GM18858 (cell line): ENCODE results near the gene MRPL34.
"Not testable (repeated sequence)": the region's sequence is repeated elsewhere in the genome, so short reads cannot be mapped to it uniquely, and the experiment has no call there.

Source experiments
- ATAC-seq: cut with Tn5 transposase; IDR thresholded peaks from one replicate; pipeline ENCODE4 v1.9.1; 2021; ENCODE audit not compliant: unreplicated experiment

The MRPL34 gene

GRCh38 chr19:17285415-17286135, 20.1 kb upstream of the MRPL34 start:
- no peak for ATAC-seq

DNA sequence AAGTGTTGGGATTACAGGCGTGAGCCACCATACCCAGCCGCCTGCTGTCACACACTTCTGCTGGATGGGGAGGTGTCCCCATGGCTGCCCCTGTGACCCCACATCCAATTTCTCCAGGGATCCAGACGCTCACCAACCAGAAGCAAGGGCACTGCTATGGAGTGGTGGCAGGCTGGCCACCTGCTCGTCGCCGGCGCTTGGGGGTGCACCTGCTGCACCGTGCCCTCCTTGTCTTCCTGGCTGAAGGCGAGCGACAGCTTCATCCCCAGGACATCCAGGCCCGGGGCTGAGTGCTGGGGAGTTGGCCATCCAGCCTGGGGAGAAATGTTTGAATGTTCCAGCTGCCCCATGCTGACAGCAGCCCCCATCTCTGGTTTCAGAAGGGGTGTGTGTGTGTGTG, 19.4 kb upstream of the MRPL34 start:
- no peak for ATAC-seq

DNA sequence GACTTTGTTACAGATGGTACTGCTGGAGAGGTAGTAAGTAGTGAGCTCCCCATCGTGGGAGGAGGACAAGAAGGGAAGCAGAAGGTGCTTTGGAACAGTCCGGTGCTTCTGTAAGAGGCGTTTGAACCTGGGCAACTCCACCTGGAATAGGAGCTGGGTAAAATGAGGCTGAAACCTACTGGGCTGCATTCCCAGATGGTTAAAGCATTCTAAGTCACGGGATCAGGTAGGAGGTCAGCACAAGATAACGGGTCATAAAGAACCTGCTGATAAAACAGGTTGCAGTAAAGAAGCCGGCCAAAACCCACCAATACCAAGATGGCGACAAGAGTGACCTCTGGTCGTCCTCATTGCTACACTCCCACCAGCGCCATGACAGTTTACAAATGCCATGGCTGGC, 18.9 kb upstream of the MRPL34 start:
- ATAC-seq = no peak

DNA sequence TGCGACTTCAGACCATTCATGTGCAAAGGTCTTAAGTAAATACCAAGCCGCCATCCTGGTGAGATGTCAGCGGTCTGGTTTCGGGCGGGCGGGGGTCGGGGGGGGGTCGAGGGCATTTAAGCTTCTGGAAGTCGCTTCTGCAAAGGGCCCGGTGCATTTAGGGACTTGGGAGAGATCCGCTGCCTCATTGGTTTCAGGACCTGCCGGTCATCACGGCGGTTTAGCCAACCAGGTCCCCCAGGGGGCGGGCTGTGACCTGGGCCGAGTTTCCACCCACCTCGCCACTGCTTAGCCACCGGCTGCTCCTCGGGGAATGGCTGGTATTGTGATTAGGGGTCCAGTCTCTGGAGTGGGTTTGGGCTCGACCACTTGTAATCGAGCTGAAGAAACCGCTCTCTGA, 16.2 kb upstream of the MRPL34 start:
- no peak for ATAC-seq

- no peak for ATAC-seq
These were observed 13.2 kb upstream of the MRPL34 start for GRCh38 chr19:17292301-17293074.

GRCh38 chr19:17293605-17294004, 12.1 kb upstream of the MRPL34 start:
- ATAC-seq = no peak

GRCh38 chr19:17294051-17294891, 11.4 kb upstream of the MRPL34 start:
- ATAC-seq = no peak

DNA sequence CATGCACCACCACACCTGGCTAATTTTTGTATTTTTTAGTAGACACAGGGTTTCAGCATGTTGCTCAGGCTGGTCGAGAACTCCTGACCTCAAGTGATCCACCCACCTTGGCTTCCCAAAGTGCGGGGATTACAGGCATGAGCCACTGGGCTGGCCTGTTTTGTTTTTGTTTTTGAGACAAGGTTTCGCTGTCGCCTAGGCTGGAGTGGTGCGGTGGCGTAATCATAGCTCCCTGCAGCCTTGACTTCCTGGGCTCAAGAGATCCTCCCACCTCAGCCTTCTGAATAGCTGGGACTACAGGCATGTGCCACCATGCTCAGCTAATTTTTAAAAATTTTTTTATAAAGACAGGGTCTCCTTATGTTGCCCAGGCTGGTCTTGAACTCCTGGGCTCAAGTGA, 10.1 kb upstream of the MRPL34 start:
- not testable (repeated sequence) for ATAC-seq

GRCh38 chr19:17296273-17296672, 9.4 kb upstream of the MRPL34 start:
- ATAC-seq = no peak

- ATAC-seq = no peak
These were observed 8.7 kb upstream of the MRPL34 start for GRCh38 chr19:17296976-17297375.

GRCh38 chr19:17300992-17301619, 4.6 kb upstream of the MRPL34 start:
- no peak for ATAC-seq

- no peak for ATAC-seq
These were observed 3.1 kb upstream of the MRPL34 start for GRCh38 chr19:17302391-17303166.

DNA sequence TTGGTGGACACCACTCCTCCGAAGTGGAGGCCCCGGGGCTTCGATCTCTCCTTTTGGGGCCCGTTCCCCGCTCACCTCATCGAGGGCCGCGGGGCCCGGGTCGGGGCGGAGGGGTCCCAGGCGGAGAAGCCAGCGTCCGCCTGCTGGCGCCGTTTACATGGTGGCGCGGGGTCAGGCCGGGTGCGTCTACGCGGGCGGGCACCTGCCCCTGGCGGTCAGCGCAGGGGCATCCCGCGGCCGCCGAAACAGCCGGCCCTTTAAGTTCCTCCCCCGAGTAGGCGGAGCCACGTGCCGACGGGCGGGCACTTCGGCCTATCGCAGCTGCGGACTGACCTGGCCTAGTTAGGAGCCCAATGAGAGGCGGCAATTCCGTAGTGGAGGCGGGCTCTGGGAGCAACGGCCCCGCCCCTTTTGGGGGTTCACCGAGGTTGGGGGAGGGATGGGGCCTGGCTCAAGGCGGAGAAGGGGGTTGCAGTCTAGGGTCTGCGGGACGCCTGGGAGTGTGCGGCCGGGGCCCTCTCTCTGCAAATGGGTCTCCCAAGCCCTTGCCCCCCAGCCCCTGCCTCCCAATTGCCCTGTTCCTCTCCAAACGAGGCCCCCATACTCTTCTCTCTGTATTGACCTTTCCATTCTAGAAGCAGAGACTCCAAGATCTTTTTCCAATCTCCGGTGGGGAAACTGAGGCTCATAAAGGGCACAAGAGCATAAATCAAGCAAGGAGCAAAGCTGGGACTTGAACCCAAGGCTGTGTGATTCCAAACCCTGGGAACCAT, 2.3 kb upstream of the MRPL34 start, which contains the start of gene ABHD8:
Gene ABHD8, minus strand, starts transcription at position 259 of the 773 bp plus-strand sequence. CDS start 1,809 bp downstream, outside the sequence.
- ATAC-seq = no peak

GRCh38 chr19:17303940-17304267, 1.8 kb upstream of the MRPL34 start:
- no peak for ATAC-seq

- no peak for ATAC-seq
These were observed 1.1 kb upstream of the MRPL34 start for GRCh38 chr19:17304386-17305215.

DNA sequence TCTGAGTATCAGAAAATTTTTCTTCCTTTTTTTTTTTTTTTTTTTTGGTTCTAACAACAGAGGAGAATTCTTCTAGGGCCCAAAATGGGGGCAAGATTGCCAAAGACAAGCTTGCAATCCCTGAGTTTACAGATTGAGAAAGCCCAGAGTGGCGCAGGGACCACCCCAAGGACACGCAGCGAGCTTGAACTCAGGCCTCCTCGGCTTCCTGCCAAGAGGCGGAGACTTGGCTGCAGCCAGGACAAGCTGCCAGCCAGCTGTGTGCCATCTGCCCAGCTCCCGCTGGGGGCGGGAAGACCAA, 506 bp upstream of the MRPL34 start:
- ATAC-seq = no peak

DNA sequence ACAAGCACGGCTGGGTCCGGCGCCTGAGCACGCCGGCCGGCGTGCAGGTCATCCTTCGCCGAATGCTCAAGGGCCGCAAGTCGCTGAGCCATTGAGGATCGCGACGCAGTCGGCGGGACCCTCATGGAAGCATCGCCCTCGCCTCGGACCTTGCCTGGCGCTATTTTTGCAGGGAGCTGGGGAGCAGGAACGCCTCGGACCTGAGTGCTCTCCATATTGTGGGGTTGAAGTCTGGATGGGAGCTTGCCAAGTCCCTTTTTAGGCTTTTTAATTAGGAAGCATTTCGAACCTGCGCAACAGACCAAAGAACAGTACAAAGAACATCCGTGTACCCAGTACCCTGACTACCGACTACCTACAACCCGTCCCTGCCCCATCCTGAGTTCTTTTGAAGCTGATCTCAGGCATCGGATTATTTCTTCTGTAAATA, 628 bp downstream of the MRPL34 start:
- ATAC-seq = no peak

- ATAC-seq = no peak
These were observed 2.3 kb downstream of the MRPL34 start for GRCh38 chr19:17307876-17308377.
